ENCODE measurements around the gene SLC22A7.

GRCh38 chr6:43298565-43299337 is 691 bp downstream of the SLC22A7 start:
- TF ChIP-seq ZNF274 (IDR thresholded peaks at IDR 0.05; ENCODE audit: low read depth, low read length): no peak
- no peak for TF ChIP-seq YY1 (IDR thresholded peaks at IDR 0.05; ENCODE audit: insufficient read depth, insufficient read length)
- TF ChIP-seq SUZ12 (IDR thresholded peaks at IDR 0.05; ENCODE audit: extremely low read depth, insufficient read depth, insufficient read length): no peak
